DMS153 treated with DMSO at 0.1 percent for 48 hours (cell line): Measurements from ENCODE around the gene ZNF382.
A peak's percentile ranks its signal among the peaks of the same experiment; 100 is the strongest.
"Not testable (repeated sequence)": the region's sequence is repeated elsewhere in the genome, so short reads cannot be mapped to it uniquely, and the experiment has no call there.

Source experiments
- DNase-seq: peaks from one replicate; lab custom pipeline; 2025; ENCODE audit not compliant: unreplicated experiment; lab: John Stamatoyannopoulos, UW

The ZNF382 gene

GRCh38 chr19:36605101-36605876 is at the start of gene ZNF382:
TSS of gene ZNF382 (plus strand) at chr19:36605313. CDS start at chr19:36609915, 4,602 bp downstream.
- no peak for DNase-seq

GRCh38 chr19:36564391-36564790 is 40.7 kb upstream of the ZNF382 start:
- no peak for DNase-seq

- no peak for DNase-seq
These were observed 32.5 kb upstream of the ZNF382 start for GRCh38 chr19:36572593-36573019.

GRCh38 chr19:36573020-36573894 is 31.9 kb upstream of the ZNF382 start, which contains the start of gene ZNF529:
TSS of gene ZNF529 (minus strand) at chr19:36573292. CDS start at chr19:36572346, 946 bp downstream.
- peak; percentile 68 for DNase-seq

GRCh38 chr19:36573895-36574720 is 31.0 kb upstream of the ZNF382 start:
- DNase-seq = no peak

GRCh38 chr19:36574741-36575140 is 30.4 kb upstream of the ZNF382 start:
- no peak for DNase-seq

DNA sequence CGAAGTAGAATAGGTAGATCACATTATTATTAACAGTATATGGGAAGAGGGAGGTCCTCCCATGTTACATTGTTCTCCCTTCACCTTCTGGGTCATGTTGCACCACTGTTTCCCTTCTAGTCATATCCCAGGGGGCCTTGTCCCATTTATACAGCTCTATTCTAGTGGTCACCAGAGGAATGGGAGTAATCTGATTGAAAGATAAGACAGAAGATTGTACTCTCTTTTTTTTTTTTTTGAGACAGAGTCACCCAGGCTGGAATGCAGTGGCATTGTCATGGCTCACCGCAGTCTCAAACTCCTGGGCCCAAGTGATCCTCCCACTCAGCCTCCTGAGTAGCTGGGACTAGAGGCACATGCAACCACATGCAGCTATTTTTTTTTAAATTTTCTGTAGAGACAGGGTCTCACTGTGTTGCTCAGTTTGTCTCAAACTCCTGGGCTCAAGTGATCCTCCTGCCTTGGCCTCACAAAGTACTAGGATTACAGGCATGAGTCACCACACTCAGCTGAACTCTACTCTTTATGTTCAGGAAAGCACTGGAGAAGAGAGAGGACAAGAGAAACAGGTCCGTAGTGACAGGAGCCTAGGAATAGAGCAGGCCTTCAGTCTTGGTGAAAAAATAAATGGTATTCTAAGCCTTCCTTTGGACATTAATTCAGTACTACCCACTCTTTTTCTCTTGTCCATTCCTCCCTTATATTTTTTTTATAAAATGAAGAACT is 27.7 kb upstream of the ZNF382 start:
- no peak for DNase-seq

GRCh38 chr19:36579255-36579654 is 25.9 kb upstream of the ZNF382 start:
- no peak for DNase-seq

- DNase-seq = not testable (repeated sequence)
These were observed 2.4 kb upstream of the ZNF382 start for GRCh38 chr19:36602681-36603080.

DNA sequence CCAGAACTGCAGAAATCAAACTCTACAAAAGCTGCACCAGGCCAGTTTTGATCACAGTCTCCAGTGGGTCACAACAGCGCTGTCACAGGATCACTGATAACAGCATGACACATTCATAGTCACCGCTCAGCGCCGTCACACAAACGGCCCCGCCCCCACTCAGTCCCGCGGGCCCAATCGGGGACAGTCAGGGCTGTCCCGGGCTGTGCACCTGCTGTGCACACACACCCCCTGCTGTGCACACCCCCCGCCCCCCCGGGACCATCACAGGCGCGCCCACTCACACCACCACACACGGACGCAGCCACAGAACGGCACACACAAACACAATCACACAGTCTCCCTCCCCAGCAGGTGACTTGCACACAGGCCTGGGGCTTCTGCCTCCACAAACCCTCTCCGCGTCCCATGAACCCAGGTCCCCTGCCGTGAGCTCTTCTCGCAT is 435 bp upstream of the ZNF382 start:
- no peak for DNase-seq

DNA sequence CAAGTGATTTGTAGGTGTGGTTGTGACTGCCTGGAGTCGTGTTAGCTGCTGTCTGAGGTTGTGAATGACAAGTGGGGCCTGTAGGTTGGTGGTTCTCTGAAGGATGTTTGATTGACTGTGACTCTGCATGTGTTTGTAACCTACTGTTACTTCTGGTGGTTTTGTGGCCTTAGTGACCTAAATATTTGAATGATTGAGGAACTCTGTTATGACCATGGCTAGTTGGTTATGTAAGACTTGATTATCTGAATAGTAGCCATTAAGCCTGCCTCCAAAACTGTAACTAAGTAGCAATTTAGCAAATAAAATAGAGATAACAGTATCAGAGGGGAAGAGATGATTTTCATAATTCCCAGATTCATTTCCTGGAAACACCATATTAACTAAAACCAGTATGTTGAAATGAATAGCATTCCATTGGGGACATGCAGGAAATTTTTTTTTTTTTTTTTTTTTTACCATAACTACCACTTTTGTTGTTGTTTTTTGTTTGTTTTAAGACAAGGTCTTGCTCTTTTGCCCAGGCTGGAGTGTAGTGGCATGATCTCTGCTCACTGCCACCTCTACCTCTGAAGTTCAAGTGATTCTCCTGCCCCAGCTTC is 865 bp downstream of the ZNF382 start:
- no peak for DNase-seq

DNA sequence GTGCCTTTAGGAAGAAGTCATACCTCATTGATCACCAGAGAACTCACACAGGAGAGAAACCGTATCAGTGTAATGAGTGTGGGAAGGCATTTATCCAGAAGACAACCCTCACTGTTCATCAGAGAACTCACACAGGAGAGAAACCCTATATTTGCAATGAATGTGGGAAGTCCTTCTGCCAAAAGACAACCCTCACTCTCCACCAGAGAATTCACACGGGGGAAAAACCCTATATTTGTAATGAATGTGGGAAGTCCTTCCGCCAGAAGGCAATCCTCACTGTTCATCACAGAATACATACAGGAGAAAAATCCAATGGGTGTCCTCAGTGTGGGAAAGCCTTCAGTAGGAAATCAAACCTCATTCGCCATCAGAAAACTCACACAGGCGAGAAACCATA is 21.9 kb downstream of the ZNF382 start:
- DNase-seq = no peak

DNA sequence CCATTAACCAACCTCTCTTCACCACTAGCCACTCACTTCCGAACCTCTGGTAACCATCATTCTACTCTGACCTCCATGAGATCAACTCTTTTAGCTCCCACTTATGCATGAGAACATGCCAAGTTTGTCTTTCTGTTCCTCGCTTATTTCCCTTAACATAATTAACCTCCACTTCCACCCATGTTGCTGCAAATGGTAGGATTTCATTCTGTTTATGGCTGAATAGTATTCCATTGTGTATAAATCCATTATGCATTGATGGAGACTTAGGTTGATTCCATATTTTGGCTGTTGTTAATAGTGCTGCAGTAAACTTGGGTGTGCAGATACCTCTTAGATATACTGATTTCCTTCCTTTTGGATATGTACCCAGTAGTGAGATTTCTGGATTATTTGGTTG is 30.2 kb downstream of the ZNF382 start:
- DNase-seq = no peak

GRCh38 chr19:36638862-36639510 is 33.9 kb downstream of the ZNF382 start:
- DNase-seq = no peak

- DNase-seq = no peak
These were observed 41.6 kb downstream of the ZNF382 start for GRCh38 chr19:36646746-36647145.

- no peak for DNase-seq
These were observed 47.8 kb downstream of the ZNF382 start for GRCh38 chr19:36652958-36653357.

DNA sequence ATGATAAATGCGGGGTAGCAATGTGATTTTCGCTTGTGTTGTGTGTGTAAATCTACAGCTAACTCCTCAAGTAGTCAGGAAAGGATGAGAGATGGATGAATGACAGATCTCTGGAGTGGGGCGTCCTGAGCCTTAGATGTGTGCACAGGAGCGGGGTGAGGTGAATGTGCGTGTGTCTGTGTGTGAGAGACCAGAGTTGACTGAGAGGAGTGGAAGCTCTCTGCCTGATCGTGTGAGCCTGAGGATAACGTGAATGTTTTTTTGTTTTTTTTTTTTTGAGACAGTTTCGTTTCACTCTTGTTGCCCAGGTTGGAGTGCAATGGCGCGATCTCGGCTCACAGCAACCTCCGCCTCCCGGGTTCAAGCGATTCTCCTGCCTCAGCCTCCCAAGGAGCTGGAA is 60.7 kb downstream of the ZNF382 start:
- no peak for DNase-seq

DNA sequence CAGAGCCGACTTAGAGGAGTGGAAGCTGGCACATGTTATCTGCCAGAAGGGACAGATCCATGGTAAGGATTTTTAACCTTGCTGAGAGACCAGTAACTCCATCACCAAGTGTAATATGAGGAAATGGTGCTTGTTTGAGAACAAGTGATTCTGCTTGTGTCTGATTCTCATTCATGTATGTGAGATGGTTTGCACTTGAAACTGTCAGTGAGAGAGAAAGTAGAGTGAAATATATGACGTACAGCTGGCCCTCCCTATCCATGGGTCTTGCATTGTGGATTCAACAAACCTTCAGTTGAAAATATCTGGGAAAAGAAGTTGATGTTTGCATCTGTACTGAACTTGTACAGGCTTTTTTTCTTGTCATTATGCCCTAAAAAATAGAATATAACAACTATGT is 63.5 kb downstream of the ZNF382 start:
- DNase-seq = no peak

- no peak for DNase-seq
These were observed 67.3 kb downstream of the ZNF382 start for GRCh38 chr19:36672368-36672767.
